Uterus (tissue), 4 donors: ENCODE data around the gene SCG5. TPM values are rescaled to one million over a fixed set of nuclear protein-coding genes. Genes with fewer than 3 reads are reported as not detected.

ENCODE experiments used
- DNase-seq, 2 donors: peaks; one replicate each; pipeline ENCODE4 v3.0.0-alpha.2; 2019 to 2020
- H3K27ac ChIP-seq, 2 donors: fragments of 200-600 bp; sonication (generic); 1 replicate in 1 of 2; 2 replicates in 1 of 2; pipeline ENCODE4 v1.5.1; 2016 to 2018
- H3K27me3 ChIP-seq, 2 donors: fragments of 200-600 bp; sonication (generic); one replicate each; pipeline ENCODE4 v1.5.1; 2018 to 2019; ENCODE audit warnings: control low read depth in 1 of 2
- H3K36me3 ChIP-seq, 2 donors: fragments of 200-600 bp; sonication (generic); one replicate each; pipeline ENCODE4 v1.5.1; 2019; ENCODE audit warnings: control low read depth in 1 of 2
- H3K4me1 ChIP-seq, 2 donors: fragments of 200-600 bp; sonication (generic); one replicate each; pipeline ENCODE4 v1.5.1; 2018 to 2019; ENCODE audit warnings: control low read depth in 1 of 2
- H3K4me3 ChIP-seq, 2 donors: fragments of 200-600 bp; sonication (generic); 1 replicate in 1 of 2; 2 replicates in 1 of 2; pipeline ENCODE4 v1.5.1; 2018 to 2019; ENCODE audit warnings: mild to moderate bottlenecking in 1 of 2
- H3K9me3 ChIP-seq, 2 donors: fragments of 200-600 bp; sonication (generic); one replicate each; pipeline ENCODE4 v1.5.1; 2019; ENCODE audit warnings: control low read depth in 1 of 2
- POLR2A ChIP-seq, 2 donors: fragments of 450-650 bp; IDR thresholded peaks; one replicate each; pipeline ENCODE4 v1.6.1; 2016; ENCODE audit warnings: antibody characterized with exemption in 2 of 2, mild to moderate bottlenecking in 1 of 2, moderate library complexity in 1 of 2
- intact Hi-C: fragments of 100-400 bp; cut with DNase I; formaldehyde crosslinking; loops from one replicate; pipeline ENCODE4 v1.15.1; 2023; ENCODE audit warnings: low total_unique reads
- total RNA-seq, 4 donors: library from RNA; depleted of rRNA in 3 of 4; stranded (reverse); fragments of >200 nt in 3 of 4; gene quantifications; one replicate each; pipeline versions ENCODE4 v1.1.0 to v1.2.4, GENCODE V29; 2014 to 2023
- TF ChIP-seq, protein P1 (sequence below), 4 experiments: fragments of 200-600 bp in 2 of 4; fragments of 450-650 bp in 2 of 4; sonication (generic) in 2 of 4; IDR thresholded peaks; one replicate each; pipeline ENCODE4 v1.5.1; 2016 to 2019; ENCODE audit warnings: antibody characterized with exemption in 4 of 4, mild to moderate bottlenecking in 2 of 4, moderate library complexity in 1 of 4
- donor health status: DM: yes; HTN: yes; CAD: no.

SCG5 gene
- total RNA-seq, 4 donors from 2014 or later: 1.4 to 42.2 TPM; not detected in 2

GRCh38 chr15:32687556-32687955 lies 46.0 kb downstream of the SCG5 start:
- Histone ChIP-seq H3K4me1 (peaks cover 0 to 6% of the 10 kb centered on the region in 2 donors), H3K4me3 (no peak overlapping the region), H3K9me3 (no peaks in the 10 kb centered on the region), H3K36me3 (no peaks in the 10 kb centered on the region), H3K27ac (no peak overlapping the region), H3K27me3 (no peaks in the 10 kb centered on the region)
- intact Hi-C loops: no loop called here
- TF ChIP-seq, protein P1, sequence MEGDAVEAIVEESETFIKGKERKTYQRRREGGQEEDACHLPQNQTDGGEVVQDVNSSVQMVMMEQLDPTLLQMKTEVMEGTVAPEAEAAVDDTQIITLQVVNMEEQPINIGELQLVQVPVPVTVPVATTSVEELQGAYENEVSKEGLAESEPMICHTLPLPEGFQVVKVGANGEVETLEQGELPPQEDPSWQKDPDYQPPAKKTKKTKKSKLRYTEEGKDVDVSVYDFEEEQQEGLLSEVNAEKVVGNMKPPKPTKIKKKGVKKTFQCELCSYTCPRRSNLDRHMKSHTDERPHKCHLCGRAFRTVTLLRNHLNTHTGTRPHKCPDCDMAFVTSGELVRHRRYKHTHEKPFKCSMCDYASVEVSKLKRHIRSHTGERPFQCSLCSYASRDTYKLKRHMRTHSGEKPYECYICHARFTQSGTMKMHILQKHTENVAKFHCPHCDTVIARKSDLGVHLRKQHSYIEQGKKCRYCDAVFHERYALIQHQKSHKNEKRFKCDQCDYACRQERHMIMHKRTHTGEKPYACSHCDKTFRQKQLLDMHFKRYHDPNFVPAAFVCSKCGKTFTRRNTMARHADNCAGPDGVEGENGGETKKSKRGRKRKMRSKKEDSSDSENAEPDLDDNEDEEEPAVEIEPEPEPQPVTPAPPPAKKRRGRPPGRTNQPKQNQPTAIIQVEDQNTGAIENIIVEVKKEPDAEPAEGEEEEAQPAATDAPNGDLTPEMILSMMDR (IDR thresholded peaks at IDR 0.05): no peak
- no peak for TF ChIP-seq POLR2A (IDR thresholded peaks at IDR 0.05)
- DNase-seq: no peak

GRCh38 chr15:32688151-32688639 lies 46.7 kb downstream of the SCG5 start:
- TF ChIP-seq POLR2A (IDR thresholded peaks at IDR 0.05): no peak
- TF ChIP-seq, protein P1 (IDR thresholded peaks at IDR 0.05): no peak
- no peak for DNase-seq
- Histone ChIP-seq H3K36me3 (no peaks in the 10 kb centered on the region), H3K27ac (no peak overlapping the region), H3K9me3 (no peaks in the 10 kb centered on the region), H3K27me3 (no peaks in the 10 kb centered on the region), H3K4me1 (peaks cover 0 to 3% of the 10 kb centered on the region in 2 donors), H3K4me3 (no peak overlapping the region)
- intact Hi-C loops: no loop called here

DNA sequence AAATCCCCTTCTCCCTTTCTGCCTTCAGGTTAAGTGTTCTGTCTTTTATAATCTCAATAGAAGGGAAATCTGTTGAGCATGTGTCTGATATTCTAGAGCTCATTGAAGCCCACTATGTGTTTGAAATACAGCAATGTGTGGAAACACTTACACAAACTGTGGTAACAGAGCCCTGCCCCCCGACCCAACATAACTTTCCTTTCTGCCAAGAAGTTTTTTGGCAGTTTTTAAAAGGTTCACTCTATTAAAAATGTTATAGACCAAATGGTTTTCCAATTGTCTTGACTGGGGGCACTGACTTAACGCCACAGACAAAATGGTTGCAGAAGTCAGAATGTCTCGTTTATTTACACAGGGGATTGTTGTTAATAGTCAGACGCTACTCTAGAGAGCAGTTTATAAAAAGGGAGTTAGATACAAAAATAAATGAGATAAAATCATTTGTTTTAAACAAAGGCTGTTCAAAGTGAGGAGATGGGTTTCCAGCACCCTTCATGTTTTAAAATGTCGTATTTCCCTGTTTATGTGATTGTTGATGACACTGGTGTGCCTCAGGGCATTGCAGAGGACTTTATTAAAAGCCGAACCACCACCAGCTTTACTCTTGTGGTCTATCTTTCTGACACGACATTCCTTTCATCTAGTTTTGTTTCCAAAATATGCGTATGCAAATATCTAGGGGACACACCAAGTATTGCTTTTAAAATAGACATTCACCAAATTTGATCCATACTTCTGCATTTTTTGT lies 49.6 kb downstream of the SCG5 start:
- Histone ChIP-seq H3K36me3 (no peaks in the 10 kb centered on the region), H3K9me3 (no peaks in the 10 kb centered on the region), H3K27ac (no peak overlapping the region), H3K4me1 (no peaks in the 10 kb centered on the region), H3K27me3 (no peaks in the 10 kb centered on the region), H3K4me3 (no peak overlapping the region)
- no peak for DNase-seq
- intact Hi-C loops: no loop called here
- no peak for TF ChIP-seq POLR2A (IDR thresholded peaks at IDR 0.05)
- TF ChIP-seq, protein P1 (IDR thresholded peaks at IDR 0.05): no peak

GRCh38 chr15:32691689-32692038 lies 50.2 kb downstream of the SCG5 start:
- Histone ChIP-seq H3K27ac (no peak overlapping the region), H3K27me3 (no peaks in the 10 kb centered on the region), H3K9me3 (no peaks in the 10 kb centered on the region), H3K4me3 (no peak overlapping the region), H3K4me1 (no peaks in the 10 kb centered on the region), H3K36me3 (no peaks in the 10 kb centered on the region)
- intact Hi-C loops: no loop called here
- no peak for TF ChIP-seq POLR2A (IDR thresholded peaks at IDR 0.05)
- TF ChIP-seq, protein P1 (IDR thresholded peaks at IDR 0.05): no peak
- no peak for DNase-seq

- intact Hi-C loops: no loop called here
- no peak for DNase-seq
- Histone ChIP-seq H3K27ac (no peak overlapping the region), H3K36me3 (no peaks in the 10 kb centered on the region), H3K9me3 (no peaks in the 10 kb centered on the region), H3K4me1 (no peaks in the 10 kb centered on the region), H3K4me3 (no peak overlapping the region), H3K27me3 (no peaks in the 10 kb centered on the region)
- TF ChIP-seq, protein P1 (IDR thresholded peaks at IDR 0.05): no peak
- TF ChIP-seq POLR2A (IDR thresholded peaks at IDR 0.05): no peak
These were observed 50.8 kb downstream of the SCG5 start for GRCh38 chr15:32692286-32692685.
